Cardiac muscle cell (in vitro differentiated cells and primary cell): ENCODE results near the gene PLA2G4B. TPM values are rescaled to one million over a fixed set of nuclear protein-coding genes. Genes with fewer than 3 reads are reported as not detected.

Experiments used
- DNase-seq, 2 donors: peaks; one replicate each; pipeline versions ENCODE4 v3.0.0 to v3.0.0-alpha.2; 2010 to 2017; ENCODE audit warnings: low read depth in 1 of 2, low spot score in 1 of 2
- H3K27ac ChIP-seq: fragments of 200-600 bp; sonication (generic); 2 replicates; pipeline ENCODE4 v1.5.1; 2016
- H3K27me3 ChIP-seq: fragments of 200-600 bp; sonication (generic); 2 replicates; pipeline ENCODE4 v1.6.0; 2016; ENCODE audit warnings: control low read depth
- H3K36me3 ChIP-seq: fragments of 200-600 bp; sonication (generic); 2 replicates; pipeline ENCODE4 v1.5.1; 2016; ENCODE audit warnings: control low read depth
- H3K4me1 ChIP-seq: fragments of 200-600 bp; sonication (generic); 2 replicates; pipeline ENCODE4 v1.8.1; 2017; ENCODE audit warnings: low read depth, mild to moderate bottlenecking, mixed run types
- H3K4me3 ChIP-seq: fragments of 200-600 bp; sonication (generic); 2 replicates; pipeline ENCODE4 v1.5.1; 2016; ENCODE audit warnings: mild to moderate bottlenecking
- H3K9me3 ChIP-seq: fragments of 200-600 bp; sonication (generic); 2 replicates; pipeline ENCODE4 v1.5.1; 2017; ENCODE audit warnings: low read depth, mild to moderate bottlenecking, control low read depth
- polyA plus RNA-seq: library from polyadenylated mRNA; unstranded; fragments of >200 nt; fragmentation: Nextera tagmentation; extraction: Ambion mirVana; gene quantifications from 2 replicates; pipeline ENCODE4 v1.2.1, GENCODE V29; 2016
- total RNA-seq: library from RNA; depleted of rRNA; stranded (reverse); fragments of >200 nt; gene quantifications from 2 replicates; pipeline ENCODE4 v1.2.3, GENCODE V29; 2016
- TF ChIP-seq, protein P1 (sequence below): IDR thresholded peaks from 2 replicates; pipeline ENCODE4 v1.5.1; 2012; ENCODE audit warnings: low read depth, mild to moderate bottlenecking, low read length

Gene PLA2G4B
- total and polyA plus RNA-seq, 2 experiments from 2014 or later: 20.1 to 29.1 TPM

DNA sequence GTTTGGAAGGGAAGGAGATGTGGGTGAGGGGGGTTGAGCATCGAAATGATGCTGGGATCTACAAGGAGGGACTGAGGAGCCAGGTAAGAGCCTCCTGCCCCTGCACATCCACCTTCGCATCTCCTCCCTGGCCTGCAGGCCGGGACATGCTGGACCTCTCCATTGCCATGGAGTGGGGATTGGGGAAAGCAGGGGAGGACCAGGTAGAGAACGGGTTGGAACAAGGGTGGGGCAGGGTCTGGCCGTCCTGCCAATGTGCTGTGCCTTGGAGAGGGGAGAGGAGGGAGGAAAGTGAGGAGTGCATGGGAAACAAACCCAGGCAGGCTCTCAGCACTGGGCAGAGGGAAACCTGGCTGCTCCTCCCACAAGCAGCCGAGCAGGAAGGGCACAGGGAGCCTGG, 10.6 kb downstream of the PLA2G4B start:
- no peaks in the 10 kb centered on the region for H3K9me3 ChIP-seq
- no peak for DNase-seq

DNA sequence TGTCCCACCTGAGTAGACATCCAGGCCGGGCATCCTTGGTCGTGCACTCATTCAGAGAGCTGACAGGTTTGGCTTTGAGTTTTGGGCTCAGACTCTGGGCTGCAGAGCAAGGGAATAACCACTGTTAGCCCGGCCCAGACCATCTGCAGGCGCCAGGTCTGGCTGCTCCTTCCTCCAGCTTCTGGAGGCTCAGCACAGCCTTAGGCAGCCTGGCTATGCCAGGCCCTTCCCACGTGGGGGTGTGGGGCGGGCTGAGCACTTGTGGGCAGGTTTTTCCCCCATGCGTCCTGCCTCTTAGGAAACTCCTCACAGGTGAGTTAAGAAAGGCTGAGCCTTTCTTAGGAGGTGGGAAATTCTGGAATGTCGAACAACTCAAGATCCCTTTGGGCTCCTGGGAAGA, 11.2 kb downstream of the PLA2G4B start:
- Histone ChIP-seq H3K4me3 (no peak overlapping the region), H3K36me3 (peaks cover 7% of the 10 kb centered on the region), H3K27me3 (no peaks in the 10 kb centered on the region), H3K4me1 (no peaks in the 10 kb centered on the region), H3K27ac (peak overlapping the region; percentile 36), H3K9me3 (no peaks in the 10 kb centered on the region)
- no peak for DNase-seq
- TF ChIP-seq, protein P1, sequence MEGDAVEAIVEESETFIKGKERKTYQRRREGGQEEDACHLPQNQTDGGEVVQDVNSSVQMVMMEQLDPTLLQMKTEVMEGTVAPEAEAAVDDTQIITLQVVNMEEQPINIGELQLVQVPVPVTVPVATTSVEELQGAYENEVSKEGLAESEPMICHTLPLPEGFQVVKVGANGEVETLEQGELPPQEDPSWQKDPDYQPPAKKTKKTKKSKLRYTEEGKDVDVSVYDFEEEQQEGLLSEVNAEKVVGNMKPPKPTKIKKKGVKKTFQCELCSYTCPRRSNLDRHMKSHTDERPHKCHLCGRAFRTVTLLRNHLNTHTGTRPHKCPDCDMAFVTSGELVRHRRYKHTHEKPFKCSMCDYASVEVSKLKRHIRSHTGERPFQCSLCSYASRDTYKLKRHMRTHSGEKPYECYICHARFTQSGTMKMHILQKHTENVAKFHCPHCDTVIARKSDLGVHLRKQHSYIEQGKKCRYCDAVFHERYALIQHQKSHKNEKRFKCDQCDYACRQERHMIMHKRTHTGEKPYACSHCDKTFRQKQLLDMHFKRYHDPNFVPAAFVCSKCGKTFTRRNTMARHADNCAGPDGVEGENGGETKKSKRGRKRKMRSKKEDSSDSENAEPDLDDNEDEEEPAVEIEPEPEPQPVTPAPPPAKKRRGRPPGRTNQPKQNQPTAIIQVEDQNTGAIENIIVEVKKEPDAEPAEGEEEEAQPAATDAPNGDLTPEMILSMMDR: no peak

More for the DNA sequence above, 10.6 kb downstream of the PLA2G4B start:
- H3K27ac ChIP-seq: no peak overlapping the region
- H3K36me3 ChIP-seq: peaks cover 7% of the 10 kb centered on the region
- H3K4me1 ChIP-seq: no peaks in the 10 kb centered on the region
- H3K4me3 ChIP-seq: no peak overlapping the region
- no peaks in the 10 kb centered on the region for H3K27me3 ChIP-seq
- TF ChIP-seq, protein P1: no peak

DNA sequence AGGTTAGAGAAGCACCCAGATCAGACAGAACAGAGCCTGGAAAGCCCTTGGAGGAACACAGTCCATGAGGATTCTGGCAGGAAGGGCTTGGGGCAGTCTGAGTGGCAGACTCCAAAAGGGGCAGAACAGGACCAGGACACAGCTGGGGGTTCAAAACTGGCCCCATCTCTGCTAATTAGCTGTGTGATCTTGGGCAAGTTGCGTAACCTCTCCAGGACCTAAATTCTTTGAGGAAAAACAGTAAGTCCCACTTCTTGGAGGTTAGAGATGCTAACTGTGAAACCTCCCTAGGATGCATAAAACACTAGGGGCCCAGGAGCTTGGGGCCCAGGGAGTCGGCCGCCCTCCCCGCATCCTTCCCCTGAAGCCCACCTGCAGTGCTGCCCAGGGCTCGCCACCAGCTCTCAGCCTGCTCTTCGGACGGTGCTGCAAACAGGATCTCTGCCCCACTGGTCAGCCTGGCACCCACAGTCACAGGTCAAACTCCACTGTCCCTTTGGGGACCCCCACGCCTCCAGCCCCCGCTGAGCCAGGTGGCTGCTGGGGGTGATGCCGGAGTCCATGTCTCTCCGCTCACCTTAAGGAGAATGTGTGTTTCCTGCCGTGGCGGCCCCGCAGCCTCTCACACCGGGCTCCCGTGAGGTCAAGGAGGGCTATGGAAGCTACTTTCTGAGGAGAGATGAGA, 12.0 kb downstream of the PLA2G4B start:
- no peak overlapping the region for H3K27ac ChIP-seq
- H3K9me3 ChIP-seq: no peaks in the 10 kb centered on the region
- peaks cover 7% of the 10 kb centered on the region for H3K36me3 ChIP-seq
- H3K27me3 ChIP-seq: no peaks in the 10 kb centered on the region
- no peak overlapping the region for H3K4me3 ChIP-seq
- TF ChIP-seq, protein P1: no peak
- no peak for DNase-seq
- H3K4me1 ChIP-seq: peaks cover 7% of the 10 kb centered on the region

DNA sequence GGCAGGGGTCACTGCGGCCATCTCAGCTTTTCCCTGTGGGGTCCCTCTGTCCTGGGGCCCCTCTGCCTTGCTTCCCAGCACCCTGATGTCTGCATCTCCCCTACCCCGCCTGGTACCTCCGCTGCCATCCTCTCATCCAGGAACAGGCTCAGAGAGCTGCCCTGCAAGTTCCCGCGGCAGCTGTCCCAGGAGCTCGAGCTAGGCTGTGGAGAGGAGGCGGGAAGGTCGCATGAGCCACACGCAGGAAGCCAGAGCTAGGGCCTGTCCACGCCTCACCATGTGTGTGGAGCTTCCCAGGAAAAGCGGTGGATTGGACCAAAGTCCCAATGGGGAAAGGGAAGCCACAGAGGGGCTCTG, 12.5 kb downstream of the PLA2G4B start:
- H3K9me3 ChIP-seq: no peaks in the 10 kb centered on the region
- H3K27me3 ChIP-seq: no peaks in the 10 kb centered on the region
- no peak for DNase-seq
- H3K27ac ChIP-seq: no peak overlapping the region
- TF ChIP-seq, protein P1: no peak
- H3K4me3 ChIP-seq: no peak overlapping the region
- H3K4me1 ChIP-seq: peaks cover 9% of the 10 kb centered on the region
- peaks cover 3% of the 10 kb centered on the region for H3K36me3 ChIP-seq

DNA sequence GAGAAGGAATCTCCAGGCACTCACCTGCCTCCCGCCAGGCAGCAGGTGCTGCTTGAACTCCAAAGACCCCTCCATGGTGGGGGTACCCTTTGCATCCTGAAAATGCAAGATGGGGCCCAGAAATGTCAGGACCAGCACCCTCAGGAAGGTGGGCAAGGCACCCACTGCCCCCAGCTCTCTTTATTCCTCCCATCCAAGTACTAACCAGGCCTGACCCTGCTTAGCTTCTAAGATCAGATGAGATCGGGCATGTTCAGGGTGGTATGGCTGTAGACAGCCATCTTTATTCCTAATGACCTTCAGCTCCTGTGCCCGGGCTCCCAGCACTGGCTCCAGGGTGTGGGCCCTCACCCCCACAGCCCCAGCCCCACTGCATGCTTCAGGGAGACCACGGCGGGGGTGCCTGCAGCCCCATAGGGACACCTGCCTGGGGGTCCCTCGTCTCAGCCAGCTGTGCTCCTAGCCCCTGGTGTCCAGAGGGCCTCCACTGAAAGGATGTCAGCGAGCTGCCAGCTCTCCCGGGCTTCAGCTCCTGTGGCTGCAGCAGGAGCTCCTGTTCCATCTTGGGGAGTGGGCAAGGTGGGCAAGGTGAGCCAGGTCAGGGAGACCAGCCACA, 13.2 kb downstream of the PLA2G4B start:
- peaks cover 3% of the 10 kb centered on the region for H3K36me3 ChIP-seq

More for the DNA sequence above, 13.2 kb downstream of the PLA2G4B start:
- no peaks in the 10 kb centered on the region for H3K27me3 ChIP-seq
- H3K27ac ChIP-seq: no peak overlapping the region
- TF ChIP-seq, protein P1: no peak
- no peak for DNase-seq
- no peaks in the 10 kb centered on the region for H3K9me3 ChIP-seq
- no peak overlapping the region for H3K4me3 ChIP-seq
- peaks cover 9% of the 10 kb centered on the region for H3K4me1 ChIP-seq
